HG02588 (cell line): ENCODE measurements around the gene FLCN.

Experiments used
- ATAC-seq: cut with Tn5 transposase; IDR thresholded peaks from one replicate; pipeline ENCODE4 v1.9.1; 2021; ENCODE audit warnings: mild to moderate bottlenecking, moderate library complexity; ENCODE audit not compliant: unreplicated experiment

FLCN gene

DNA sequence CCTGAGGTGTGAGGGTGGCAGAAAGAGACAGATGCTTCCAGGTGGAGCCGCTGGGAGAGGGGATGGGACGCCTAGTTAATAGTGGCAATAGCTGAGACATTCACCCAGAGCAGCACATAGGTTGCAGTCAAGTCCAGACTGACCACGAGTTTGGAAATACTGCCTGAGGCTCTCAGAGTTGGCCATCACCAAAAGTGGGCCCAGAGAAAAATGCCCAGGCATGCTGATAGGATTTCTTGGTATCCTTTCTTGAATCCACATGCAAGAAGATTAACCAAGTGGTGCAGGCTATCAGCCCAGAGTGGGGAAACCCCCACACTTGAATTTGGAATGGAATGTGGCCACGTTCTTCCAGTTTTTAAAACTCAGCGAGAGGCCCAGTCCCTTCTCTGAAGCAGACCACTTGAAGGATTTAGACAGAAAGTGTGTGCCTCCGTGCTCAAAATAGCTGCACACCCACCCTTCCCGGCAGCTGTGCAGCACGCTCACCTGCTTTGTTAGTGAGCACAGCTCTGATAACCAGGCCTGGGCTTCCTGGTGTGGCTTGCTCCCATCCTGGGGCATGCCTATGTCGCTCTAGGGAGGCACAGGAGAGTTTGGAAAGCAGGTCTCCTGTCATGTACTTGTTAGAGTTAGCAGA, 66.5 kb downstream of the FLCN start:
- ATAC-seq = no peak

DNA sequence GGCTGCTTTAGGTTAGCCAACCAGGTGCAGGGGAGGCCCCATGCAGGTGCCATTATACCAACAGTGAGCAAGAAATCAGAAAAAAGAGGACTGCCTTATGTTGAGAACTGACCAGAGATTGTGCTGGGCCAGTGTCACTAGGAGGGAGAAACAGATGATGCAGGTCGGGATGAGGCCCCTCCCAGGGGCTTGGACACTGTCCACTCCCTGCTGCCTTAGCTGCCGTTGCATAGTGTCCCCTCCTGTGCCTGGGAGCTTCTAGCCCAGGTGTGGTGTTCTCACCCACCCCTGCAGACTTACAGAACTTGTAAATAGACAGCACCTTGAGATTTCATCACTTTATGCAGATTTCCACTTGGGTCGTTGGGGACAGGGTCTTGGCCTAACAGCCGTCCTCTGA, 67.6 kb downstream of the FLCN start:
- ATAC-seq = no peak

DNA sequence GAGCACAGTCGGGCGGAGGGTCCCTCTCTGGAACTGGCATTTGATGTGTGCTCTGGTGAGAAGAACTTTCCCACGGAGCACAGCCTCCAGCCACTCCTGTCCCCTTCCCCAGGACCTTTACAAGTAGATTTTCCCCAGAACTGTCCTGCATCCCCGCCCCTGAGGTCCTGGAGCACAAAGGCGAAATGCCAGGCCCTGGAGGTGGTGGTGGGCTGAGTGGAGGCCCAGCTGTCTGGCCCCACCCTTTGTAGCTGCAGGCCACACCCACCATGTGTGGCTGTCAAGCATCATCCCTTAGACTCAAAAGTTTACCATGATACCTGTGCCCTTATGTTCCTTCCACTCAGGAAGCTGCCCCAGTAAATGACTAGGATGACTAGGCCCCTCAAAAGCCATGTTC, 68.6 kb downstream of the FLCN start:
- ATAC-seq = no peak

DNA sequence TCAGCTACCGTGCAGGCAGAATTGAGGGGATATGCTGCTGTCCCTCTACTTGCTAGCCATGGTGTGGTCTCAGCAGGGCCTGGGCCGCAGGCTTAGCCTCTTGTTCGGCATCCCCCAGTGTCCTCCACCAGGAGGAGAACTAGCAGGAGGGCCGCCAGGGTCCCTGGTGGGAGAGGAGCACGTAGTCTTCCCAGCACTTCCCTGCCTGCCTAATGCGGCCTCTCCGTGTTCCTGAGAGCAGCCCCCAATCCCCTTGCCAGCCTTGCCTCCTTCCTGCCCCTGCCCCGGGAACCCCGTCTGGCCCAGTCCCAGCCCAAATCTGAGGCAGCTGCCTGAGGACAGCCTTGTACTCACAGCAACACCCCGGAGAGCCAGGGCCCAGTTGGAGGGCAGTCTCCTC, 69.0 kb downstream of the FLCN start:
- ATAC-seq = no peak

DNA sequence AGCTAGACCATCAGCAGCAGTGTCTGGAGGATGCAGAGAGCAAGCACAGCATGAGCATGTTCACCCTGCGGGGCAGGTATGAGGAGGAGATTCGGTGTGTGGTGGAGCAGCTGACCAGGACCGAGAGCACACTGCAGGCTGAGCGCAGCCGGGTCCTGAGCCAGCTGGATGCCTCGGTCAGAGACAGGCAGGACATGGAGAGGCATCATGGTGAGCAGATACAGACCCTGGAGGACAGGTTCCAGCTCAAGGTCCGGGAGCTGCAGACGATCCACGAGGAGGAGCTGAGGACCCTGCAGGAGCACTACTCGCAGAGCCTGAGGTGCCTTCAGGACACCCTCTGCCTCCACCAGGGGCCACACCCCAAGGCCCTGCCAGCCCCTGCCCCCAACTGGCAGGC, 69.6 kb downstream of the FLCN start:
- no peak for ATAC-seq

DNA sequence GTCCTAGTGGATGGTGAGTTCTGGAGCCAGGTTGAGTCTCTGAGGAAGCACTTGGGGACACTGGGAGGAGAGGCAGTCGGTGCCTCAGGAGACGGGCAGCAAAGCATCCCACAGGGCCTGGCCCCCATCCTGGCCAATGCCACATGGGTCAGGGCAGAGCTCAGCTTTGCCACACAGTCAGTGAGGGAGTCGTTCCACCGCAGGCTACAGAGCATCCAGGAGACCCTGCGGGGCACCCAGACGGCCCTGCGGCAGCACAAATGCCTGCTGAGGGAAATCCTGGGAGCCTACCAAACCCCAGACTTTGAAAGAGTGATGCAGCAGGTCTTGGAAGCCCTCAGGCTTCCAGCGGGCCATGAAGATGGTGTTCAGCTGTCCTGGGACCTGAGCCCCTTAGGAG, 70.5 kb downstream of the FLCN start:
- ATAC-seq = no peak

DNA sequence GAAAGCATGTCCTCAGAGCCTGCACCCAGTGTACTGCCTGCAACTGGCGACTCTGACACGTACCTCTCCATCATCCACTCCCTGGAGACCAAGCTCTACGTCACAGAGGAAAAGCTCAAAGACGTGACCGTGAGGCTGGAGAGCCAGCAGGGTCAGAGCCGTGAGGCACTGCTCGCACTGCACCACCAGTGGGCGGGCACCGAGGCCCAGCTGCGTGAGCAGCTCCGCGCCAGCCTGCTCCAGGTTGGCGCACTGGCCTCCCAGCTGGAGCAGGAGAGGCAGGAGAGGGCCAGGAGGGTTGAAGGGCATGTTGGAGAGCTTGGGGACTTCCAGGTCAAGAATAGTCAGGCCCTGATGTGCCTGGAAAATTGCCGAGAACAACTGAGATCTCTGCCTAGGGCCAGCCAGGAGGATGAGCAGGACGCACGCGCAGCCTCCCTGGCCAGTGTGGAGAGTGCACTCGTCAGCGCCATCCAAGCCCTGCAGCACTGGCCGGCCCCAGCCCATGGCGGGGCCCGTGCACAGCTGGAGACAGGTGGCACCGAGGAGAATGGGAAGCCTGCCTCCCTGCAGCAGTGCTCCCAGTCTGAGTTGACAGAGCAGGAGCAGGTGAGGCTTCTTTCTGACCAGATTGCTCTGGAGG, 71.2 kb downstream of the FLCN start:
- ATAC-seq = no peak

DNA sequence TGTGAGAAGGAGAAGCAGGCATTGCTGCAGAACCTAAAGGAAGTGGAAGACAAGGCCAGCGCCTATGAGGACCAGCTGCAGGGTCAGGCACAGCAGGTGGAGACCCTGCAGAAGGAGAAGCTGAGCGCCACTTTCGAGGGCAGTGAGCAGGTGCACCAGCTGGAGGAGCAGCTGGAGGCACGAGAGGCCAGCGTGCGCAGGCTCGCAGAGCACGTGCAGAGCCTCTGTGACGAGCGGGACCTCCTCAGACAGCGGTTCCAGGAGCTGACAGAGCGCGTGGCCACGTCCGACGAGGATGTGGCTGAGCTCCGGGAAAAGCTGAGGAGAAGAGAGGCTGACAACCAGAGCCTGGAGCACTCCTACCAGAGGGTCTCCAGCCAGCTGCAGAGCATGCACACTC, 72.3 kb downstream of the FLCN start:
- ATAC-seq = no peak

DNA sequence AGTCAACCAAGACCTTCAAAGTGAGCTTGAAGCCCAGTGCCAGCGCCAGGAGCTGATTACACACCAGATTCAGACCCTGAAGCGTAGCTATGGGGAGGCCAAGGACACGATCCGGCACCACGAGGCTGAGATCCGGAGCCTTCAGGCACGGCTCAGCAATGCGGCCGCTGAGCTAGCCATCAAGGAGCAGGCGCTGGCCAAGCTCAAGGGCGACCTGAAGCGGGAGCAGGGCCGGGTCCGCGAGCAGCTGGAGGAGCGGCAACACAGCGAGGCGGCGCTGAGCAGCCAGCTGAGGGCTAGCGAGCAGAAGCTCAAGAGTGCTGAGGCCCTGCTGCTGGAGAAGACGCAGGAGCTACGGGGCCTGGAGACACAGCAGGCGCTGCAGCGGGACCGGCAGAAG, 72.8 kb downstream of the FLCN start:
- ATAC-seq = no peak
